NT2/D1 (cell line): ENCODE data around the gene INAFM2.

Experiments
- DNase-seq: peaks from one replicate; pipeline ENCODE4 v3.0.0-alpha.2; 2011; ENCODE audit warnings: low read depth, low spot score
- H3K27me3 ChIP-seq: 2 replicates; pipeline ENCODE4 v1.6.0; 2011; ENCODE audit warnings: mild to moderate bottlenecking; ENCODE audit not compliant: insufficient read length, insufficient read depth
- H3K36me3 ChIP-seq: 2 replicates; pipeline ENCODE4 v1.6.1; 2011; ENCODE audit warnings: mild to moderate bottlenecking, low read length, mixed read lengths; ENCODE audit not compliant: insufficient read depth, insufficient read length
- H3K4me1 ChIP-seq: 2 replicates; pipeline ENCODE4 v1.5.1; 2011; ENCODE audit not compliant: insufficient read depth, insufficient read length
- H3K4me3 ChIP-seq: 2 replicates; pipeline ENCODE4 v1.5.1; 2011; ENCODE audit warnings: low read depth; ENCODE audit not compliant: insufficient read length
- H3K9ac ChIP-seq: 2 replicates; pipeline ENCODE4 v1.6.0; 2011; ENCODE audit warnings: low read depth; ENCODE audit not compliant: insufficient read length
- H3K9me3 ChIP-seq: 2 replicates; pipeline ENCODE4 v1.5.1; 2011; ENCODE audit warnings: mild to moderate bottlenecking, low read length; ENCODE audit not compliant: insufficient read depth
- SUZ12 ChIP-seq: IDR thresholded peaks from 2 replicates; pipeline ENCODE4 v1.6.1; 2011; ENCODE audit not compliant: insufficient read length, insufficient read depth; ENCODE audit errors: extremely low read depth
- YY1 ChIP-seq: IDR thresholded peaks from 2 replicates; pipeline ENCODE4 v1.6.1; 2011; ENCODE audit not compliant: insufficient read length, insufficient read depth
- ZNF274 ChIP-seq: IDR thresholded peaks from 2 replicates; pipeline ENCODE4 v1.6.1; 2011; ENCODE audit warnings: mild to moderate bottlenecking, low read depth, low read length

Gene INAFM2

DNA sequence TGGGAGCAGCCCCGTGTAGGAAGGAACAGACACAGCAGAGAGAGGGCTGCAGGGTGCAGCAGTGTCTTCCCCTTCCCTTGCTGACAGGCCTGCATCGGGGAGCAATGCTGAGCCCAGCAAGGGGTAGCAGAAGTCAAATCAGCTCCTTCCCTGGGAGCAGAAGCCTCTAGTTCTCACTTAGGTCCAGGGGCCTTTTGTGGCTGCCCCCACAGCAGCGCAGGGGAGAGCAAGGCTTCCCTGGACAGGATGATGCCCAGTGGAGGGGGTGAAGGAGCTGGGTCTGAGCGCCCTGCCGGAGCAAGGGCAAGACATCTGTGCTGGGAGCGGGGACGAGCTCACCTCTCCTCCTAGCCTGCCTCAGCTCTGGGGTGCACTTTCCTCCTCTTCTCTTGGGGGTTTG, 16.6 kb upstream of the INAFM2 start:
- Histone ChIP-seq H3K27me3 (peaks cover 4% of the 10 kb centered on the region), H3K4me1 (peaks cover 31% of the 10 kb centered on the region), H3K36me3 (no peaks in the 10 kb centered on the region), H3K4me3 (no peak overlapping the region), H3K9me3 (no peaks in the 10 kb centered on the region), H3K9ac (peak overlapping the region; percentile 64)
- DNase-seq, result no peak
- TF ChIP-seq ZNF274 (no peak), SUZ12 (no peak), YY1 (no peak)

DNA sequence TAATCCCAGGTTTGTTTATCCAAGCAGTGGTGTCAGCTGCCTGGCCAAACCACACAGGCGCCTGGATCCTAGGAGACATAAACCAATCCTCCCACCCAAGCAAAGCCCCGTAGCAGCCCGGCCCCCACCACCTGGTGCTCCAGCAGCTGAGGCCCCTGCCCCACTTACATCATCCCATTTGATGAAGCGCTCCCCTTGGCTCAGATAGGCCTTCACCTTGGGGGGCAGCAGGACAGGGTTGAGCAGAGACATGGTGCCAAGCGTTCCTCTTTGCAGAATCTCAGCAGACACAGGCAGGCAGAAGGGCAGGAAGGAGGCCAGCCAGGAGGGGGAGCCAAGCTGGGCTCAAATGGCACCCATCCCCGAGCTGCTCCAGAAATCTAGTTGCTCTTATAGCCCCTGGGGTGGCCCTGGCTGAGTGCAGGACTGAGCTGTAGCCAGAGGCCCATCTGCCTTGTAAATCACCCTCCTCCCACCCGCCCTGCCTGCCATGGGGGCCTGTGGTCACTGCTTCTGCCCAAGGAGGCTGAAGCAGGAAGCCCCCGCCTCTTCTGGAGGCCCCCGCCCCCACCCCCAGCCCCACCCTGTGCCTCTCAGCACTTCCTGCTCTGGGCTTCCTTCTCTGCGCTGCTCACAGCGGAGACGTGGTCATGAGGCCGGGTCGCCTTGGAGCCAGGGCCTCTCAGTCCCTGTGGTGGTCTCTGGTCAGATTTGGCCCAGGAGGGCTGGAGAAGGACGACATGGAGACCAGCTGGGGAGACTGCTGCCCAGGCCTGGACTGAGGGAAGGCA, 15.9 kb upstream of the INAFM2 start, which contains the start of gene PLCB2:
Gene PLCB2, minus strand, starts transcription at position 515 of the 791 bp plus-strand sequence. Its CDS starts 263 bp downstream, at position 252.
- no peak within 1 kb of the TSS for H3K4me3 ChIP-seq
- no peaks in the 10 kb centered on the region for H3K36me3 ChIP-seq
- no peak for DNase-seq
- TF ChIP-seq SUZ12, result no peak
- no peak for TF ChIP-seq YY1
- no peak for TF ChIP-seq ZNF274
- H3K4me1 ChIP-seq, result peaks cover 24% of the 10 kb centered on the region
- H3K27me3 ChIP-seq, result peaks cover 4% of the 10 kb centered on the region
- peak within 1 kb of the TSS; percentile 64 for H3K9ac ChIP-seq
- no peaks in the 10 kb centered on the region for H3K9me3 ChIP-seq

DNA sequence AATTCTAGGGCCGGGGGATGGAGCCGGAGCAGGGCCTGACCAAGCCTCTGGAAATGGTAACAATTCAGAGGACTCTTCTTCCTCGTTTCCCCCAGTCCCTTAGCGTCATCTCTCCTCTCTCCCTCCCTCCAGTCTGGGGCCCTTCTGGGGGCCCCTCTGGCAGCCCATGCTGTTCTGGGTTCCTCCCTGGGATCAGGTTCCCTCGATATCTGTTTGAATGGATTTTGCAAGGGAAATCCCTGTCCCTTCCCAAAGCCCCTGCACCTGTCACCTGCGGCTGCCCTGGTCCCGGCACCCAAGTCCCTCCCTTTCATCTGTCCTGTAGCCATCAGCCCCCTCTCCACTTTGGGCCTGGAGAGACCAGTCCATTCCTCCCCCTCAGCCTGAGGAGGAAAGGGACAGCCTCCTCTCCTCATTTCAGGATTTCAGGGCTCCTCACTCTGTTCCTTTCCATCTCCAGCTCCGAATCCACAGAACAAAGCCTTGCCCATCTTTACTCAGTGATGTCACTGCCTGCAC, 14.1 kb upstream of the INAFM2 start:
- H3K9ac ChIP-seq, result no peak overlapping the region
- no peak for DNase-seq
- H3K9me3 ChIP-seq, result no peaks in the 10 kb centered on the region
- H3K4me1 ChIP-seq, result peaks cover 28% of the 10 kb centered on the region
- H3K36me3 ChIP-seq, result no peaks in the 10 kb centered on the region
- H3K27me3 ChIP-seq, result peaks cover 4% of the 10 kb centered on the region
- H3K4me3 ChIP-seq, result no peak overlapping the region
- no peak for TF ChIP-seq YY1
- TF ChIP-seq SUZ12, result no peak
- TF ChIP-seq ZNF274, result no peak

DNA sequence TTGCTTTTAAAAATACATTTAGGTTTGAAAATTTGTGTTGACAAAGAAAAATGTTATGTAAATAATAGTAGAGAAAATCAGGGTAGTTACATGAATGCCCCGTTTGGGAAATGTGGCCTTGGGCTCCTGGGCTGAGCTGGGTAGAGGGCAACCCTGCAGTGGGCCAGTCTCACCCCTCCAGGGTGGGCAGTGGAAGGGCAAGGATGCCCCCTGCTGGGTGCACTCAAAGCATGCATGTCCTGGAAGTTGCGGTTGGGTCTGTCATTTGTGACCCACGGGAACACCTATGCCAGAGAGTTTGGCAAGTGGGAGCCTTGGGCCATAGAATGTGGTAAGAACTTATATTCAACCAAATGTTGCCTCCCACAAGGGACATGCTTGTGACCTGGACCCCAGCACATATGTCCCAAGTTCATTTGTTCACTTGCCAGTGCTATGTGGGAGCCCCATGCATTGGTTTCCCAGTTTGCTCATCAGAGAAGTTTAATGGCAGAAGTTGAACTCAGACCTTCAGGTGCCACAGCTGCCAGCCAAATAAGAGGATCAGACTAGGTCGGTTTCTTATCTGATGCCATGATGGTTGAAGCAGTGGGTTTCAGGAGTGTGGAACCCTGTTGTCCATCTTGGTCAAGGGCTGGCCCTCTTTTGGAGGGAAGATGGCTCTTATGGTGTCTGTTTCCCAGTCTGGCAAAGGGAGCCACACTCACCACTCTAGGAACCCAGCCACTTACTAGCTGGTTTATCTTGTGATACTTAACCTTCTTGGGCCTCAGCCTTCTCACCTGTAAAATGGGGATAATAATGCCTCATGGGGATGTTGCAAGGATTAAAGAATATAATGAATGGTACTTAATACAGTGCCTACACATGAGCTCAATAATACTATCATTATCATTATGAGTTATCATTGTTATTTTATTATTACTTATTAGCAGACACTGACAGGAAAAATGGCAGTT, 13.2 kb upstream of the INAFM2 start:
- Histone ChIP-seq H3K4me1 (peaks cover 28% of the 10 kb centered on the region), H3K4me3 (no peak overlapping the region), H3K27me3 (peaks cover 4% of the 10 kb centered on the region), H3K36me3 (no peaks in the 10 kb centered on the region), H3K9ac (no peak overlapping the region), H3K9me3 (no peaks in the 10 kb centered on the region)
- DNase-seq, result no peak
- no peak for TF ChIP-seq ZNF274
- no peak for TF ChIP-seq SUZ12
- no peak for TF ChIP-seq YY1

DNA sequence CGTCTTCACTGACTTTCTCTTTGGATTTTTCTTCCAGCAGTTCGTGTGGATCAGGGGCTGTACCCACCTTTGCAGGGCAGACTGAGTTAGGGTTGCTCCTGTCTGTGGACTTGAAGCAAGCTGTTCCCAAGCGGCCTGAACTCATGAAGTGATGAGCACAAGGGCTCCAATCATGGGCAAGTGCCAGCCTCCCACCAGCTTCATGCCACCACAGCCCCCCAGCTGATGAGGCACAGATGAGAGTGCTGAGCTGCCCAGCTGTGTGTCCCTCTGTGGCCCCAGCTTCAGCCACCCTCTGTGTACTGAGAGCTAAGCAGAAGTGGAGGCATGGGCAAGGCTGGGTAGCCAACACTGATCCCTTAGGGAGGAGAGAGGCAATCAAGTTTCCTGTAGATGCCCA, 12.5 kb upstream of the INAFM2 start:
- Histone ChIP-seq H3K36me3 (no peaks in the 10 kb centered on the region), H3K4me3 (no peak overlapping the region), H3K4me1 (peaks cover 28% of the 10 kb centered on the region), H3K9ac (no peak overlapping the region), H3K9me3 (no peaks in the 10 kb centered on the region), H3K27me3 (peaks cover 4% of the 10 kb centered on the region)
- no peak for TF ChIP-seq ZNF274
- TF ChIP-seq SUZ12, result no peak
- DNase-seq, result no peak

DNA sequence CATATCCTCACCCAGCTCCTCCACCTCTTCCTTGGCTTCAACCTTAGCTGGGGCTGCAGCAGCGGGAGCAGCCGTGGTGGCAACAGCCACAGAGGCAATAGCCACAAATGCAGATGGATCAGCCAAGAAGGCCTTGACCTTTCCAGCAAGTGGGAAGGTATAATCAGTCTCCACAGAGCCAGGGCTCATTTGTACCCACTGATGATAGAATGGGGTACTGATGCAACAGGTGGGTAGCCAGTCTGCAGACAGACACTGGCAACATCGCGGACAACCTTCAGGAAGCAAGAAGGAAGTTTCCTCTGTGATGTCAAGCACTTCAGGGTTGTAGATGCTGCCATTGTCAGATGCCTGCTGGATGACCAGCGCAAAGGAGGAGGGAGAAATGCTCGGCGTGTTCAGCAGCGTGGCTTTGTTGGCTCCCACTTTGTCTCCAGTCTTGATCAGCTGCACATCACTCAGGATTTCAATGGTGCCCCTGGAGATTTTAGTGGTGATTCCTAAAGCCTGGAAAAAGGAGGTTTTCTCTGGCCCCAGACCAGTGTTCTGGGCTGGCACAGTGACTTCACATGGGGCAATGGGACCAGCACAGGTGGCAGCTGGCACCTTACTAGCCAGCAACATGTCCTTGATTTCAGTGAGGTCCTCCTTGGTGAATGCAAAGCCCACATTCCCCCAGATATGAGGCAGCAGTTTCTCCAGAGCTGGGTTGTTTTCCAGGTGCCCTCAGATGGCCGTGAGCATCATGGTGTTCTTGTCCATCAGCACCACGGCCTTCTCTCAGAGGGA, 10.9 kb upstream of the INAFM2 start:
- no peak for DNase-seq

More for the DNA sequence above, 10.9 kb upstream of the INAFM2 start:
- Histone ChIP-seq H3K9me3 (no peaks in the 10 kb centered on the region), H3K27me3 (peaks cover 4% of the 10 kb centered on the region), H3K36me3 (no peaks in the 10 kb centered on the region), H3K9ac (no peak overlapping the region), H3K4me1 (peaks cover 14% of the 10 kb centered on the region), H3K4me3 (no peak overlapping the region)
- TF ChIP-seq ZNF274 (no peak), SUZ12 (no peak), YY1 (no peak)
